ENCODE results near the gene SOX21. TPM values are rescaled to one million over a fixed set of nuclear protein-coding genes. Genes with fewer than 3 reads are reported as not detected.

Gene SOX21
- total and polyA plus RNA-seq, 2 of the 8 experiments (the other 6 are each of a cell fraction or from before 2014, with no cell fraction given) = 3.9 TPM

GRCh38 chr13:94726425-94726824, 14.1 kb upstream of the SOX21 start:
- H3K4me1 ChIP-seq (replicated peaks in 1 of 4; ENCODE audit: control insufficient read depth in 3 of 4, insufficient read depth in 4 of 4, low read length in 3 of 4) = no peaks in the 10 kb centered on the region
- CTCF ChIA-PET (ENCODE audit: partially characterized antibody) = interaction anchor here (0.9 to 1.9 kb wide), 3 partner anchors 10 to 22 kb away, joined by 4 to 6 read pairs (median 5); no protein-coding TSS in a partner anchor
- H3K4me3 ChIP-seq (ENCODE audit: extremely low read depth in 1 of 4, insufficient read depth in 2 of 4, low read depth in 3 of 4, low read length in 4 of 4) = no peak overlapping the region

More at GRCh38 chr13:94726425-94726824, 14.1 kb upstream of the SOX21 start:
- TF ChIP-seq MAX (IDR thresholded peaks at IDR 0.05) (no peak), TCF12 (IDR thresholded peaks at IDR 0.05; ENCODE audit: low read depth, low read length) (no peak), YY1 (IDR thresholded peaks at IDR 0.05; ENCODE audit: low read depth, low read length) (no peak), BRCA1 (IDR thresholded peaks at IDR 0.05; ENCODE audit: low read depth, low read length) (no peak), SIN3A (conservative IDR thresholded peaks at IDR 0.05 in 1 of 2, IDR thresholded peaks at IDR 0.05 in 1 of 2; ENCODE audit: low read depth in 1 of 2, low read length in 2 of 2) (no peak)
- H3K9ac ChIP-seq (replicated peaks in 1 of 4; ENCODE audit: extremely low read depth in 1 of 4, low read depth in 3 of 4, low read length in 3 of 4) = no peak overlapping the region
- H3K56ac ChIP-seq (replicated peaks; ENCODE audit: insufficient read length, low read depth, low read length) = no peak overlapping the region
- no peak overlapping the region for H2BK120ac ChIP-seq (replicated peaks; ENCODE audit: low read depth, low read length)
- 96% methylated on average over 1 of the region's 1 CpG; no CpG with 5 or more reads in 1 of the 2 experiments for WGBS, 2 experiments (ENCODE audit: extremely low coverage in 1 of 2, insufficient coverage in 1 of 2, insufficient read length in 1 of 2, insufficient replicate concordance in 2 of 2, low coverage in 1 of 2, low lambda C conversion rate in 2 of 2, missing lambda C conversion rate in 1 of 2)
- H3K14ac ChIP-seq (ENCODE audit: insufficient read length) = no peak overlapping the region
- H2BK5ac ChIP-seq (ENCODE audit: low read depth, low read length) = no peak overlapping the region
- H4K20me1 ChIP-seq (replicated peaks in 1 of 2; ENCODE audit: control insufficient read depth in 1 of 2, insufficient read depth in 2 of 2, low read length in 2 of 2) = no peaks in the 10 kb centered on the region
- peaks cover 5 to 7% of the 10 kb centered on the region in 2 experiments; a peak in 2 of 4 replicates for H3K9me3 ChIP-seq (ENCODE audit: insufficient read depth in 2 of 2, low read depth in 1 of 2, low read length in 1 of 2)
- no peak overlapping the region for H4K91ac ChIP-seq (replicated peaks; ENCODE audit: insufficient read length, low read length)
- no peak overlapping the region for H3K4me2 ChIP-seq (ENCODE audit: insufficient read depth in 1 of 2, low read depth in 2 of 2, low read length in 2 of 2)
- H4K5ac ChIP-seq (ENCODE audit: insufficient read length, low read depth, low read length) = no peak overlapping the region
- H3K79me2 ChIP-seq (ENCODE audit: control insufficient read depth in 1 of 2, insufficient read depth in 2 of 2, low read length in 2 of 2) = no peaks in the 10 kb centered on the region
- no peak overlapping the region for H3K23ac ChIP-seq (ENCODE audit: insufficient read length)
- FAIRE-seq (no peak), DNase-seq (ENCODE audit: low read depth in 1 of 2, low spot score in 2 of 2) (no peak)
- H3K18ac ChIP-seq (ENCODE audit: extremely low read depth, low read length) = no peak overlapping the region
- no peak overlapping the region for H3K27ac ChIP-seq (ENCODE audit: low read depth, low read length)
- no peak overlapping the region for H2AK5ac ChIP-seq (ENCODE audit: low read depth, low read length)
- H3K79me1 ChIP-seq (ENCODE audit: low read depth, low read length) = no peaks in the 10 kb centered on the region
- H4K8ac ChIP-seq (ENCODE audit: extremely low read depth, insufficient read depth, low read length) = no peak overlapping the region
- no peak overlapping the region for H2BK12ac ChIP-seq (ENCODE audit: low read depth, low read length)
- no peak overlapping the region for H2BK15ac ChIP-seq (ENCODE audit: low read length)
- H2BK20ac ChIP-seq (ENCODE audit: low read length) = no peak overlapping the region
- no peaks in the 10 kb centered on the region for H3K27me3 ChIP-seq (replicated peaks in 1 of 4; ENCODE audit: control insufficient read depth in 3 of 4, extremely low read depth in 1 of 4, insufficient read depth in 3 of 4, low read length in 3 of 4)
- H3K23me2 ChIP-seq (ENCODE audit: low read depth, low read length) = 0 out of 2 replicates have a peak, but pooled peaks cover 2% of the 10 kb centered on the region
- H3K36me3 ChIP-seq (ENCODE audit: control insufficient read depth in 2 of 4, insufficient read depth in 4 of 4, low read length in 3 of 4) = no peaks in the 10 kb centered on the region
- H3K4ac ChIP-seq (replicated peaks; ENCODE audit: insufficient read length, low read depth, low read length) = no peak overlapping the region
- POLR2A ChIA-PET (ENCODE audit: partially characterized antibody) = no interaction called here
- no peak overlapping the region for H2AFZ ChIP-seq (ENCODE audit: low read length)
